HG03520 (cell line): ENCODE data around the gene DBNDD1.
"Not testable (repeated sequence)": the region's sequence is repeated elsewhere in the genome, so short reads cannot be mapped to it uniquely, and the experiment has no call there.

Experiments
- ATAC-seq: cut with Tn5 transposase; IDR thresholded peaks from one replicate; pipeline ENCODE4 v1.9.1; 2021; ENCODE audit warnings: mild to moderate bottlenecking, moderate library complexity; ENCODE audit not compliant: unreplicated experiment

Gene DBNDD1

GRCh38 chr16:89994389-89994720 is 24.9 kb downstream of the DBNDD1 start:
- no peak for ATAC-seq

GRCh38 chr16:89993971-89994370 is 25.3 kb downstream of the DBNDD1 start:
- ATAC-seq: no peak

GRCh38 chr16:89993377-89993776 is 25.9 kb downstream of the DBNDD1 start:
- ATAC-seq: no peak

- no peak for ATAC-seq
These were observed 28.5 kb downstream of the DBNDD1 start for GRCh38 chr16:89990799-89991198.

- ATAC-seq: no peak
These were observed 30.3 kb downstream of the DBNDD1 start for GRCh38 chr16:89988951-89989350.

- ATAC-seq: no peak
These were observed 32.1 kb downstream of the DBNDD1 start for GRCh38 chr16:89987169-89987568.

GRCh38 chr16:89986600-89986999 is 32.7 kb downstream of the DBNDD1 start:
- no peak for ATAC-seq

GRCh38 chr16:89985219-89985618 is 34.0 kb downstream of the DBNDD1 start:
- ATAC-seq: no peak

GRCh38 chr16:89984216-89984615 is 35.0 kb downstream of the DBNDD1 start:
- ATAC-seq: no peak

- no peak for ATAC-seq
These were observed 35.7 kb downstream of the DBNDD1 start for GRCh38 chr16:89983536-89983935.

GRCh38 chr16:89982318-89982717 is 36.9 kb downstream of the DBNDD1 start:
- no peak for ATAC-seq

GRCh38 chr16:89981414-89981813 is 37.8 kb downstream of the DBNDD1 start:
- no peak for ATAC-seq

- no peak for ATAC-seq
These were observed 44.4 kb downstream of the DBNDD1 start for GRCh38 chr16:89974870-89975269.

- no peak for ATAC-seq
These were observed 45.5 kb downstream of the DBNDD1 start for GRCh38 chr16:89973654-89974335.

- ATAC-seq: no peak
These were observed 46.0 kb downstream of the DBNDD1 start for GRCh38 chr16:89973235-89973634.

- ATAC-seq: peak; percentile 82
These were observed 46.7 kb downstream of the DBNDD1 start for GRCh38 chr16:89972244-89973234.

- ATAC-seq: no peak
These were observed 47.6 kb downstream of the DBNDD1 start for GRCh38 chr16:89971495-89972243.

- ATAC-seq: no peak
These were observed 49.4 kb downstream of the DBNDD1 start for GRCh38 chr16:89969741-89970410.

GRCh38 chr16:89968074-89968473 is 51.2 kb downstream of the DBNDD1 start:
- not testable (repeated sequence) for ATAC-seq

GRCh38 chr16:89967436-89967835 is 51.8 kb downstream of the DBNDD1 start:
- ATAC-seq: not testable (repeated sequence)

GRCh38 chr16:89966756-89967155 is 52.5 kb downstream of the DBNDD1 start:
- ATAC-seq: no peak
